PC-9 (cell line): ENCODE measurements around the gene UGGT1. TPM values are rescaled to one million over a fixed set of nuclear protein-coding genes. Genes with fewer than 3 reads are reported as not detected.

Experiments
- BruUV-seq: library from RNA; stranded (reverse); fragments of 400-500 nt; replicated peaks from 2 replicates; lab custom pipeline; 2021; lab: Mats Ljungman, UMichigan
- CTCF ChIA-PET: fragments of 300-600 bp; sonication (Branson Sonifier 250); formaldehyde crosslinking; loops from one replicate; lab custom pipeline; 2022; ENCODE audit warnings: antibody characterized with exemption; lab: Charles Lee
- POLR2A ChIA-PET: fragments of 300-600 bp; sonication (Branson Sonifier 250); formaldehyde crosslinking; loops from one replicate; lab custom pipeline; 2022; ENCODE audit warnings: antibody characterized with exemption; ENCODE audit not compliant: unreplicated experiment; lab: Charles Lee
- DNase-seq, 2 experiments: peaks; one replicate each; pipeline versions ENCODE4 v3.0.0 to v3.0.0-alpha.2; 2015 to 2022; ENCODE audit warnings: mixed read lengths in 1 of 2
- H2AFZ ChIP-seq: fragments of 200-600 bp; sonication (generic); 2 replicates; pipeline ENCODE4 v1.8.1; 2017; ENCODE audit warnings: antibody characterized with exemption
- H3F3A ChIP-seq: fragments of 200-600 bp; sonication (generic); 2 replicates; pipeline ENCODE4 v1.8.1; 2017; ENCODE audit warnings: antibody characterized with exemption, mild to moderate bottlenecking, low read depth; ENCODE audit not compliant: insufficient read depth
- H3K27ac ChIP-seq: fragments of 200-600 bp; sonication (generic); 2 replicates; pipeline ENCODE4 v1.6.1; 2016; ENCODE audit warnings: mixed run types
- H3K27me3 ChIP-seq: fragments of 200-600 bp; sonication (generic); 2 replicates; pipeline ENCODE4 v1.6.1; 2016; ENCODE audit warnings: low read depth, mixed run types; ENCODE audit not compliant: insufficient read depth
- H3K36me3 ChIP-seq: fragments of 200-600 bp; sonication (generic); 2 replicates; pipeline ENCODE4 v1.6.1; 2016; ENCODE audit warnings: low read depth, mixed run types
- H3K4me1 ChIP-seq: fragments of 200-600 bp; sonication (generic); replicated peaks from 2 replicates; pipeline ENCODE4 v1.6.1; 2016; ENCODE audit warnings: mixed run types; ENCODE audit not compliant: insufficient read depth
- H3K4me2 ChIP-seq: fragments of 200-600 bp; sonication (generic); 2 replicates; pipeline ENCODE4 v1.6.1; 2017; ENCODE audit warnings: mixed run types
- H3K4me3 ChIP-seq: fragments of 200-600 bp; sonication (generic); 2 replicates; pipeline ENCODE4 v1.6.1; 2016; ENCODE audit warnings: mixed run types
- H3K79me2 ChIP-seq: fragments of 200-600 bp; sonication (generic); 2 replicates; pipeline ENCODE4 v1.6.1; 2017; ENCODE audit warnings: low read depth, mixed run types
- H3K9me2 ChIP-seq: fragments of 200-600 bp; sonication (generic); 2 replicates; pipeline ENCODE4 v1.8.1; 2017; ENCODE audit warnings: mild to moderate bottlenecking; ENCODE audit not compliant: insufficient read depth
- H3K9me3 ChIP-seq: fragments of 200-600 bp; sonication (generic); 2 replicates; pipeline ENCODE4 v1.8.1; 2016; ENCODE audit warnings: low read depth; ENCODE audit not compliant: insufficient read depth
- H4K20me1 ChIP-seq: fragments of 200-600 bp; sonication (generic); 2 replicates; pipeline ENCODE4 v1.8.1; 2017; ENCODE audit not compliant: insufficient read depth
- EZH2 ChIP-seq: fragments of 200-600 bp; sonication (generic); IDR thresholded peaks from 2 replicates; pipeline ENCODE4 v1.8.0; 2017; ENCODE audit warnings: antibody characterized with exemption, low read depth
- intact Hi-C: fragments of 100-400 bp; cut with micrococcal nuclease; formaldehyde crosslinking; loops from one replicate; pipeline ENCODE4 v1.10.0; 2022; ENCODE audit not compliant: unreplicated experiment
- total RNA-seq: library from RNA; stranded (reverse); gene quantifications from 2 replicates; pipeline ENCODE4 v1.2.3, GENCODE V29; 2021
- TF ChIP-seq, protein P1 (sequence below): fragments of 200-600 bp; sonication (generic); conservative IDR thresholded peaks from 2 replicates; pipeline ENCODE4 v1.6.1; 2017; ENCODE audit warnings: mixed run types, antibody characterized with exemption, mild to moderate bottlenecking, moderate library complexity

UGGT1 gene
- total RNA-seq, 1 experiment from 2014 or later, result 56.9 TPM

DNA sequence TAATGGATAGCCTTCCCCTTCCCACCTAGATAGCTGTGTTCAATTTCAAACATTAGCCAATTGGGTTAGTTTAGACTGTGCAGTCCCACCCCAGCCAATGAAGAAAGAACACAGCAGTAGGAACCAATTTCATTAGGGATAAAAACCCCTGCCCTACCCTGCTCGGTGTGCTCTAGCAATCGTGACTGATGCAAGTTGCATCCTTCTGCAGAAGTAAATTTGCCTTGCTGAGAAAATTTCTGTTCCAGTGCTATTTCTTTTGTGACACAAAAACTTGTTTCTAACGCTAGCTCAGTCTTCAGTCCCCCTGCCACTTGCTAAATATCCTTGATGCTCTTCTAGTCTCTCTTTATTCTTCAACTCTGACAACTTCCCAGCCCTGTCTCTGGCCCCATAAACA is 48.0 kb upstream of the UGGT1 start:
- Histone ChIP-seq H3K27ac (no peak overlapping the region), H3K4me1 (peaks cover 12% of the 10 kb centered on the region; the same call in 1 of the 2 replicates), H3K4me3 (no peak overlapping the region), H3K9me2 (no peaks in the 10 kb centered on the region), H4K20me1 (no peaks in the 10 kb centered on the region), H3K79me2 (no peaks in the 10 kb centered on the region), H3K9me3 (peaks cover 11% of the 10 kb centered on the region; the same call in 1 of the 2 replicates), H3K4me2 (no peak overlapping the region), H3F3A (no peaks in the 10 kb centered on the region), H3K36me3 (no peaks in the 10 kb centered on the region), H3K27me3 (peaks cover 44% of the 10 kb centered on the region), H2AFZ (no peak overlapping the region)
- ChIA-PET CTCF (no interaction called here), POLR2A (interaction anchor here (0.7 kb wide), 1 partner anchor 10 kb away, joined by 4 read pairs; no protein-coding TSS in a partner anchor)
- no TSS peak for BruUV-seq
- DNase-seq, result no peak
- intact Hi-C loops, result no loop called here
- TF ChIP-seq, protein P1, sequence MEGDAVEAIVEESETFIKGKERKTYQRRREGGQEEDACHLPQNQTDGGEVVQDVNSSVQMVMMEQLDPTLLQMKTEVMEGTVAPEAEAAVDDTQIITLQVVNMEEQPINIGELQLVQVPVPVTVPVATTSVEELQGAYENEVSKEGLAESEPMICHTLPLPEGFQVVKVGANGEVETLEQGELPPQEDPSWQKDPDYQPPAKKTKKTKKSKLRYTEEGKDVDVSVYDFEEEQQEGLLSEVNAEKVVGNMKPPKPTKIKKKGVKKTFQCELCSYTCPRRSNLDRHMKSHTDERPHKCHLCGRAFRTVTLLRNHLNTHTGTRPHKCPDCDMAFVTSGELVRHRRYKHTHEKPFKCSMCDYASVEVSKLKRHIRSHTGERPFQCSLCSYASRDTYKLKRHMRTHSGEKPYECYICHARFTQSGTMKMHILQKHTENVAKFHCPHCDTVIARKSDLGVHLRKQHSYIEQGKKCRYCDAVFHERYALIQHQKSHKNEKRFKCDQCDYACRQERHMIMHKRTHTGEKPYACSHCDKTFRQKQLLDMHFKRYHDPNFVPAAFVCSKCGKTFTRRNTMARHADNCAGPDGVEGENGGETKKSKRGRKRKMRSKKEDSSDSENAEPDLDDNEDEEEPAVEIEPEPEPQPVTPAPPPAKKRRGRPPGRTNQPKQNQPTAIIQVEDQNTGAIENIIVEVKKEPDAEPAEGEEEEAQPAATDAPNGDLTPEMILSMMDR, result no peak
- TF ChIP-seq EZH2, result no peak

DNA sequence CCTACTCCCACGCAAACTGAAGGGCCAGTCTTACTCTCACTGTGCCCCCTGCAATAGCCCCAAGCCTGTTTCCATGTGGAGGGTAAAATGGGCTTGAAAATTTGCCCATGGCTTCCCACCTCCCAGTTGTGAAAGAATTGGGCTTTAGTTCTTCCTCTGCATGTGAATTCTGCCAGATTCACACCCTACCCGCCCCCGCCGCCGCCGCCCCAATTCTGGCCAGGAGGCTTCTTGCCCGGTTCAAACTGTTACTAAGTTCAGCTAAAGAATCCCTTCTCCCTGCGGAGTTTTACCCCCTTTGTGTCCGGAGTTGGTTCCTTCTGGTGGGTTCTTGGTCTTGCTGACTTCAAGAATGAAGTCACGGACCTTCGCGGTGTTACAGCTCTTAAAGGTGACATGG is 37.7 kb upstream of the UGGT1 start:
- ChIA-PET POLR2A (no interaction called here), CTCF (interaction anchor here (0.6 kb wide), 1 partner anchor 462 kb away, joined by 3 read pairs; no protein-coding TSS in a partner anchor)
- Histone ChIP-seq H3K4me1 (no peaks in the 10 kb centered on the region), H3K4me2 (no peak overlapping the region), H3K27ac (no peak overlapping the region), H3K9me3 (no peaks in the 10 kb centered on the region; the same call in 1 of the 2 replicates), H4K20me1 (no peaks in the 10 kb centered on the region), H3K27me3 (peaks cover 69% of the 10 kb centered on the region), H3K36me3 (no peaks in the 10 kb centered on the region), H3F3A (no peaks in the 10 kb centered on the region), H3K4me3 (no peak overlapping the region), H2AFZ (no peak overlapping the region), H3K9me2 (no peaks in the 10 kb centered on the region), H3K79me2 (no peaks in the 10 kb centered on the region)
- no TSS peak for BruUV-seq
- no peak for TF ChIP-seq EZH2
- TF ChIP-seq, protein P1, result no peak
- no peak for DNase-seq
- intact Hi-C loops, result no loop called here

DNA sequence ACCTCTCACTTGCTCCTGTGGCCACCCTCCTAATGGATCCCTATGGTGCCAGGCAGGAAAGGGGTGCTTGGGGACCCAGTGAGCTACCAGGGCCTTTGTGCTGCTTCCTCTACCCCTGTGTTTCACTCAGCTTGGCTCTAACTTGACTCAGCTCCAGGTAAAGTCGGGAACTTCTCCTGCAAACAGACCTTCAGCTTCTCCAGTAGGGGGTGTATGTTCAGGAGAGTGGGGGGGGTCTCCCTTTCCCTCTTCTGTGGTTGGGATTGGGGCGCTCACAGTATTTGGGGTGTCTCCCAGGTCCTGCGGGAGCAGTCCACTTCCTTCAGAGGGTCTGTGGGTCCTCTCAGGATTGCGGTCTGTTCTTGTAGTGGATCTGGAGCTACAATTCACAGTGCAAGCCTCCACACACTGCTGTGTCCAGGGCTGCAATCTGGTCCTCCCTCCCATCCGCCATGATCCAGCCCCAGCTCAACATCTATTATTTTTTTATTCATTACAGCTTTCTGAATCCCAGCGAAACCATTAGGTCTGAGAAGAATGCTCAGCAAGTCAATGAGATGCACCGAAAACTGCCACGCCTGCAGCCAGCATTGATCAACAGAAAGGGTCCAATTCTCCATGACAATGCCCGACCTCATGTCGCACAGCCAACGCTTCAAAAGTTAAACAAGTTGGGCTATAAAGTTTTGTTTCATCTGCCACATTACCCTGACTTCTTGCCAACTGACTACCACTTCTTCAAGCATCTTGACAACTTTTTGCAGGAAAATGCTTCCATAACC is 36.7 kb upstream of the UGGT1 start:
- no peaks in the 10 kb centered on the region for H3F3A ChIP-seq
- no peaks in the 10 kb centered on the region for H3K4me1 ChIP-seq
- TF ChIP-seq, protein P1, result no peak
- TF ChIP-seq EZH2, result no peak
- no peaks in the 10 kb centered on the region for H3K79me2 ChIP-seq
- ChIA-PET CTCF (no interaction called here), POLR2A (no interaction called here)
- no peak overlapping the region for H3K4me3 ChIP-seq
- no peaks in the 10 kb centered on the region; the same call in 1 of the 2 replicates for H3K9me3 ChIP-seq
- no peak overlapping the region for H2AFZ ChIP-seq
- intact Hi-C loops, result no loop called here
- no peak overlapping the region for H3K27ac ChIP-seq
- no peak overlapping the region for H3K4me2 ChIP-seq
- H3K27me3 ChIP-seq, result peaks cover 63% of the 10 kb centered on the region
- BruUV-seq, result no TSS peak
- no peak for DNase-seq
- H3K9me2 ChIP-seq, result no peaks in the 10 kb centered on the region
- H3K36me3 ChIP-seq, result no peaks in the 10 kb centered on the region
- no peaks in the 10 kb centered on the region for H4K20me1 ChIP-seq
